Fibroblast of pulmonary artery (primary cell): ENCODE data around the gene MYLK3.

ENCODE experiments used
- DNase-seq: peaks from one replicate; pipeline ENCODE4 v3.0.0-alpha.2; 2010; ENCODE audit warnings: low read depth
- H3K4me3 ChIP-seq: replicated peaks from 2 replicates; pipeline ENCODE4 v1.5.1; 2011; ENCODE audit warnings: low read depth, mild to moderate bottlenecking, control low read depth, low read length, moderate library complexity
- CTCF ChIP-seq: IDR thresholded peaks from 2 replicates; pipeline ENCODE4 v1.5.1; 2011; ENCODE audit warnings: mild to moderate bottlenecking, control low read depth, low read length, inconsistent platforms; ENCODE audit errors: missing control alignments

Gene MYLK3

GRCh38 chr16:46717692-46718091 lies 30.5 kb downstream of the MYLK3 start:
- no peak for DNase-seq
- H3K4me3 ChIP-seq, result no peak overlapping the region
- TF ChIP-seq CTCF, result no peak

GRCh38 chr16:46715769-46716305 lies 32.3 kb downstream of the MYLK3 start:
- TF ChIP-seq CTCF, result no peak
- DNase-seq, result no peak
- H3K4me3 ChIP-seq, result no peak overlapping the region

- DNase-seq, result no peak
- H3K4me3 ChIP-seq, result no peak overlapping the region
- TF ChIP-seq CTCF, result no peak
Measured at GRCh38 chr16:46714797-46715591, 33.1 kb downstream of the MYLK3 start.

- no peak overlapping the region for H3K4me3 ChIP-seq
- DNase-seq, result no peak
- no peak for TF ChIP-seq CTCF
Measured at GRCh38 chr16:46713634-46714033, 34.5 kb downstream of the MYLK3 start.

GRCh38 chr16:46712911-46713310 lies 35.2 kb downstream of the MYLK3 start:
- H3K4me3 ChIP-seq, result no peak overlapping the region
- no peak for DNase-seq
- no peak for TF ChIP-seq CTCF

- no peak for DNase-seq
- no peak overlapping the region for H3K4me3 ChIP-seq
- TF ChIP-seq CTCF, result no peak
Measured at GRCh38 chr16:46711106-46712058, 36.8 kb downstream of the MYLK3 start.
